ENCODE measurements around the gene KCNC2. TPM values are rescaled to one million over a fixed set of nuclear protein-coding genes. Genes with fewer than 3 reads are reported as not detected.

The KCNC2 gene
- total RNA-seq, result not detected
- polyA plus RNA-seq (ENCODE audit: insufficient read depth, low read depth, low replicate concordance), result not detected
- long read RNA-seq, donor 1, result 0 reads
- long read RNA-seq, donor 2, result 0 reads
- long read RNA-seq, donor 3, result 0 reads
- long read RNA-seq, donor 4, result 0 reads
- long read RNA-seq, donor 5, result 0 reads
- long read RNA-seq, donor 6, result 0 reads
- long read RNA-seq, donor 7, result 0 reads
- long read RNA-seq, donor 8, result 0 reads
- long read RNA-seq, donor 9, result 0 reads
- long read RNA-seq, donor 10, result 0 reads

GRCh38 chr12:75209812-75210138 lies at the start of gene KCNC2:
TSS of gene KCNC2 (minus strand) at chr12:75209839.
- H3K9me3 ChIP-seq (ENCODE audit: control insufficient read depth in 2 of 3, insufficient read depth in 1 of 3, low read length in 3 of 3), result no peaks in the 10 kb centered on the region
- intact Hi-C loops (cut with DNase I), result no loop called here
- FAIRE-seq (no peak), DNase-seq (no peak)
- H3K27me3 ChIP-seq (ENCODE audit: control insufficient read depth, insufficient read depth, low read length), result peaks cover 14% of the 10 kb centered on the region
- H3K4me1 ChIP-seq (ENCODE audit: control insufficient read depth in 2 of 3, insufficient read depth in 2 of 3, low read depth in 1 of 3, low read length in 3 of 3), result no peaks in the 10 kb centered on the region
- no peak within 1 kb of the TSS for H3K9ac ChIP-seq (ENCODE audit: low read length in 3 of 3)
- H3K27ac ChIP-seq (ENCODE audit: low read depth in 2 of 2, low read length in 2 of 2), result no peak within 1 kb of the TSS
- H3K4me3 ChIP-seq (ENCODE audit: low read length in 3 of 3), result no peak within 1 kb of the TSS
- no peak for TF ChIP-seq CTCF (IDR thresholded peaks at IDR 0.05; ENCODE audit: borderline replicate concordance, extremely low read depth, insufficient read depth)
- no peaks in the 10 kb centered on the region for H3K36me3 ChIP-seq (ENCODE audit: control insufficient read depth in 2 of 3, insufficient read depth in 3 of 3, low read length in 3 of 3)

GRCh38 chr12:75259143-75259542 lies 49.5 kb upstream of the KCNC2 start:
- intact Hi-C loops (cut with DNase I), result no loop called here
- no peak for TF ChIP-seq CTCF (IDR thresholded peaks at IDR 0.05; ENCODE audit: borderline replicate concordance, extremely low read depth, insufficient read depth)
- DNase-seq (no peak), FAIRE-seq (no peak)
- H3K9me3 ChIP-seq (ENCODE audit: control insufficient read depth in 2 of 3, insufficient read depth in 1 of 3, low read length in 3 of 3), result no peaks in the 10 kb centered on the region
- no peaks in the 10 kb centered on the region for H3K4me1 ChIP-seq (ENCODE audit: control insufficient read depth in 2 of 3, insufficient read depth in 2 of 3, low read depth in 1 of 3, low read length in 3 of 3)
- no peaks in the 10 kb centered on the region for H3K36me3 ChIP-seq (ENCODE audit: control insufficient read depth in 2 of 3, insufficient read depth in 3 of 3, low read length in 3 of 3)
- no peaks in the 10 kb centered on the region for H3K27me3 ChIP-seq (ENCODE audit: control insufficient read depth, insufficient read depth, low read length)
- H3K4me3 ChIP-seq (ENCODE audit: low read length in 3 of 3), result no peak overlapping the region
- no peak overlapping the region for H3K9ac ChIP-seq (ENCODE audit: low read length in 3 of 3)
- no peak overlapping the region for H3K27ac ChIP-seq (ENCODE audit: low read depth in 2 of 2, low read length in 2 of 2)

- no peak overlapping the region for H3K27ac ChIP-seq (ENCODE audit: low read depth in 2 of 2, low read length in 2 of 2)
- no peak for TF ChIP-seq CTCF (IDR thresholded peaks at IDR 0.05; ENCODE audit: borderline replicate concordance, extremely low read depth, insufficient read depth)
- intact Hi-C loops (cut with DNase I), result no loop called here
- no peak overlapping the region for H3K4me3 ChIP-seq (ENCODE audit: low read length in 3 of 3)
- FAIRE-seq (no peak), DNase-seq (no peak)
- H3K9me3 ChIP-seq (ENCODE audit: control insufficient read depth in 2 of 3, insufficient read depth in 1 of 3, low read length in 3 of 3), result no peaks in the 10 kb centered on the region
- no peaks in the 10 kb centered on the region for H3K4me1 ChIP-seq (ENCODE audit: control insufficient read depth in 2 of 3, insufficient read depth in 2 of 3, low read depth in 1 of 3, low read length in 3 of 3)
- no peaks in the 10 kb centered on the region for H3K36me3 ChIP-seq (ENCODE audit: control insufficient read depth in 2 of 3, insufficient read depth in 3 of 3, low read length in 3 of 3)
- H3K27me3 ChIP-seq (ENCODE audit: control insufficient read depth, insufficient read depth, low read length), result no peaks in the 10 kb centered on the region
- no peak overlapping the region for H3K9ac ChIP-seq (ENCODE audit: low read length in 3 of 3)
Observed at GRCh38 chr12:75257510-75257909, 47.9 kb upstream of the KCNC2 start.

- no peak for TF ChIP-seq CTCF (IDR thresholded peaks at IDR 0.05; ENCODE audit: borderline replicate concordance, extremely low read depth, insufficient read depth)
- Histone ChIP-seq H3K4me1 (ENCODE audit: control insufficient read depth in 2 of 3, insufficient read depth in 2 of 3, low read depth in 1 of 3, low read length in 3 of 3) (no peaks in the 10 kb centered on the region), H3K27ac (ENCODE audit: low read depth in 2 of 2, low read length in 2 of 2) (no peak overlapping the region), H3K9ac (ENCODE audit: low read length in 3 of 3) (no peak overlapping the region), H3K27me3 (ENCODE audit: control insufficient read depth, insufficient read depth, low read length) (no peaks in the 10 kb centered on the region), H3K4me3 (ENCODE audit: low read length in 3 of 3) (no peak overlapping the region), H3K9me3 (ENCODE audit: control insufficient read depth in 2 of 3, insufficient read depth in 1 of 3, low read length in 3 of 3) (peaks cover 0 to 2% (median 0%) of the 10 kb centered on the region in 3 donors), H3K36me3 (ENCODE audit: control insufficient read depth in 2 of 3, insufficient read depth in 3 of 3, low read length in 3 of 3) (no peaks in the 10 kb centered on the region)
- FAIRE-seq, result no peak
- intact Hi-C loops (cut with DNase I), result no loop called here
- DNase-seq, result no peak
Observed at GRCh38 chr12:75245108-75245507, 35.5 kb upstream of the KCNC2 start.
